NCI-H524 treated with DMSO at 0.1 percent for 48 hours (cell line): Measurements from ENCODE around the gene TMEM101.
"Not testable (repeated sequence)": the region's sequence is repeated elsewhere in the genome, so short reads cannot be mapped to it uniquely, and the experiment has no call there.

Experiments
- DNase-seq: peaks from one replicate; lab custom pipeline; 2025; lab: John Stamatoyannopoulos, UW

TMEM101 gene

GRCh38 chr17:44000141-44000860, 14.5 kb downstream of the TMEM101 start:
- DNase-seq: no peak

GRCh38 chr17:43999024-43999423, 15.7 kb downstream of the TMEM101 start:
- DNase-seq: no peak

- no peak for DNase-seq
Measured at GRCh38 chr17:43998552-43998951, 16.2 kb downstream of the TMEM101 start.

- DNase-seq: not testable (repeated sequence)
Measured at GRCh38 chr17:43997180-43997579, 17.6 kb downstream of the TMEM101 start.

GRCh38 chr17:43995150-43995471, 19.7 kb downstream of the TMEM101 start:
- DNase-seq: no peak

- DNase-seq: no peak
Measured at GRCh38 chr17:43994272-43995149, 20.3 kb downstream of the TMEM101 start.

- no peak for DNase-seq
Measured at GRCh38 chr17:43992641-43993040, 22.1 kb downstream of the TMEM101 start.

GRCh38 chr17:43988301-43988700, 26.5 kb downstream of the TMEM101 start:
- DNase-seq: no peak

GRCh38 chr17:43987131-43988021, 27.4 kb downstream of the TMEM101 start:
- DNase-seq: no peak

- DNase-seq: no peak
Measured at GRCh38 chr17:43986225-43986981, 28.4 kb downstream of the TMEM101 start.

GRCh38 chr17:43984521-43984920, 30.2 kb downstream of the TMEM101 start:
- DNase-seq: no peak

GRCh38 chr17:43983515-43984411, 31.0 kb downstream of the TMEM101 start:
- DNase-seq: no peak

- no peak for DNase-seq
Measured at GRCh38 chr17:43983196-43983514, 31.6 kb downstream of the TMEM101 start.

- DNase-seq: no peak
Measured at GRCh38 chr17:43982171-43982570, 32.6 kb downstream of the TMEM101 start.

- DNase-seq: no peak
Measured at GRCh38 chr17:43979671-43980070, 35.1 kb downstream of the TMEM101 start.

GRCh38 chr17:43979011-43979410, 35.8 kb downstream of the TMEM101 start:
- DNase-seq: no peak

- no peak for DNase-seq
Measured at GRCh38 chr17:43978078-43978477, 36.7 kb downstream of the TMEM101 start.

- no peak for DNase-seq
Measured at GRCh38 chr17:43976963-43977837, 37.6 kb downstream of the TMEM101 start.

GRCh38 chr17:43975898-43976297, 38.9 kb downstream of the TMEM101 start:
- no peak for DNase-seq
